ENCODE data around the gene NOS1.

DNA sequence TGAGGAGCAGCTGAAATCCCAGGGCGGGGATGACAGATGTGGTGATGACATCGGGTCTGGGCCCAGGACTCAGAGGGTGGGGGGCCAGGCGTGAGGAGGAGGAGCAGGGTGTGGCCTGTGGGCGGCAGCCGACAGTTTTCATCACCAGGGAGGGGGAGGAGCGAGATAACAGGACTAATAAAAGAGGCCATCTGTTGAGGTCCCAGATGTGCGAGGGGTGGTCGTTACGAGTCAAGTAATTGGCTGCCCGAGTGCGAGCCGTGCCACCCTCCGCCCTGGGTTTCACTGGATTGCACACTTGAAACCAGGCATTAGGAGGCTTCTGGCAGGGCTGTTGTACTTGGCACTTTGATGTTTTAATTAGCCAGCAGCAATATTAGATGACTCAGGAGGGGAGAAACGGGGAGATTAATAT is 67.2 kb downstream of the NOS1 start:
- TF ChIP-seq, protein P1, sequence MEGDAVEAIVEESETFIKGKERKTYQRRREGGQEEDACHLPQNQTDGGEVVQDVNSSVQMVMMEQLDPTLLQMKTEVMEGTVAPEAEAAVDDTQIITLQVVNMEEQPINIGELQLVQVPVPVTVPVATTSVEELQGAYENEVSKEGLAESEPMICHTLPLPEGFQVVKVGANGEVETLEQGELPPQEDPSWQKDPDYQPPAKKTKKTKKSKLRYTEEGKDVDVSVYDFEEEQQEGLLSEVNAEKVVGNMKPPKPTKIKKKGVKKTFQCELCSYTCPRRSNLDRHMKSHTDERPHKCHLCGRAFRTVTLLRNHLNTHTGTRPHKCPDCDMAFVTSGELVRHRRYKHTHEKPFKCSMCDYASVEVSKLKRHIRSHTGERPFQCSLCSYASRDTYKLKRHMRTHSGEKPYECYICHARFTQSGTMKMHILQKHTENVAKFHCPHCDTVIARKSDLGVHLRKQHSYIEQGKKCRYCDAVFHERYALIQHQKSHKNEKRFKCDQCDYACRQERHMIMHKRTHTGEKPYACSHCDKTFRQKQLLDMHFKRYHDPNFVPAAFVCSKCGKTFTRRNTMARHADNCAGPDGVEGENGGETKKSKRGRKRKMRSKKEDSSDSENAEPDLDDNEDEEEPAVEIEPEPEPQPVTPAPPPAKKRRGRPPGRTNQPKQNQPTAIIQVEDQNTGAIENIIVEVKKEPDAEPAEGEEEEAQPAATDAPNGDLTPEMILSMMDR (IDR thresholded peaks at IDR 0.05), result no peak
- TF ChIP-seq EZH2 (IDR thresholded peaks at IDR 0.05), result no peak
- no peak for TF ChIP-seq EZH2phosphoT487 (IDR thresholded peaks at IDR 0.05)
